ENCODE data around the gene IL18.

GRCh38 chr11:112196519-112197087 is 32.7 kb upstream of the IL18 start:
- no peak for TF ChIP-seq CTCF (IDR thresholded peaks at IDR 0.05; ENCODE audit: borderline replicate concordance, extremely low read depth, low read length, poor library complexity, severe bottlenecking)
- no peak for TF ChIP-seq EZH2 (IDR thresholded peaks at IDR 0.05; ENCODE audit: borderline replicate concordance, low read depth, low read length, severe bottlenecking)

All from DND-41 (cell line).